Measurements from ENCODE around the gene KCNK1.
"Not testable (repeated sequence)": the region's sequence is repeated elsewhere in the genome, so short reads cannot be mapped to it uniquely, and the experiment has no call there.

KCNK1 gene

GRCh38 chr1:233607252-233608119 is 6.4 kb upstream of the KCNK1 start:
- no peak for TF ChIP-seq CTCF (IDR thresholded peaks at IDR 0.05; ENCODE audit: borderline replicate concordance, insufficient read depth, low read depth, low read length)
- H3K4me3 ChIP-seq (ENCODE audit: low read depth, low read length): no peak overlapping the region

DNA sequence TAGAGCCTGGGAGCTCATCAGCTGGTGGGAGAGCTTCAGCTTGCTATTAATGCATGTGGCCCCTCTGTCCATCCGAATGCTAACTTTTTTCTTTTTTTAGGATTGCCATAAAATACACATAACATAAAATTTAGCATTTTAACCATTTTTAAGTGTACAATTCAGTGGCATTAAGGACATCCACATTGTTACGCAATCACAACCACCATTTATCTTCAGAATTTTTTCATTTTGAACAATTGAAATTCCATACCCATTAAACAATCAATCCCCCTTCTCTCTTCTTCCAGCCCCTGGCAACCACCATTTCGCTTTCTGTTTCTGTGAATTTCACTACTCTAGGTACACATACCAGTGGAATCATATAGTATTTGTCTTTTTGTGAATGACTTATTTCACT is 4.9 kb upstream of the KCNK1 start:
- no peak for TF ChIP-seq CTCF (IDR thresholded peaks at IDR 0.05; ENCODE audit: borderline replicate concordance, insufficient read depth, low read depth, low read length)
- no peak overlapping the region for H3K4me3 ChIP-seq (ENCODE audit: low read depth, low read length)

DNA sequence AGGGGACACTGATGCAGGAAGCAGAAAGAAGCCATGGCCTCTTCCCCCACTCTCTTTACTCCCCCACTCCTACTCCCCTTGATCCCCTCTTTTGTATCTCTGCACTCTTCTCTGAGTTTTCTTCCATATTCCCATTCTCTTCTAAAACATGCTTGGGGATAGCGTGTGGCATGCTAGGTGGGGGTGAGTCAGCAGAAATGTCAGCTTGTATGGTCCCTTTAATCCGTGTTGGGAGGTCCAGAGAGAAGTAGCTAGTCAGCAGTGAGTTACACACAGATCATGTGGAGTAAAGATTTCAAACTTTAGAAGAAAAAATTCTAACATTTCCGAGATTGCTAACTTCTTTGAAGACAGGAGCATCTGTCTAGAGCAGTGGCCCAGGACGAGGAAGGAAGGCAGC is 4.0 kb upstream of the KCNK1 start:
- TF ChIP-seq CTCF (IDR thresholded peaks at IDR 0.05; ENCODE audit: borderline replicate concordance, insufficient read depth, low read depth, low read length): no peak
- no peak overlapping the region for H3K4me3 ChIP-seq (ENCODE audit: low read depth, low read length)

- no peak for TF ChIP-seq CTCF (IDR thresholded peaks at IDR 0.05; ENCODE audit: borderline replicate concordance, insufficient read depth, low read depth, low read length)
- no peak overlapping the region for H3K4me3 ChIP-seq (ENCODE audit: low read depth, low read length)
Observed at GRCh38 chr1:233610628-233611027, 3.3 kb upstream of the KCNK1 start.

DNA sequence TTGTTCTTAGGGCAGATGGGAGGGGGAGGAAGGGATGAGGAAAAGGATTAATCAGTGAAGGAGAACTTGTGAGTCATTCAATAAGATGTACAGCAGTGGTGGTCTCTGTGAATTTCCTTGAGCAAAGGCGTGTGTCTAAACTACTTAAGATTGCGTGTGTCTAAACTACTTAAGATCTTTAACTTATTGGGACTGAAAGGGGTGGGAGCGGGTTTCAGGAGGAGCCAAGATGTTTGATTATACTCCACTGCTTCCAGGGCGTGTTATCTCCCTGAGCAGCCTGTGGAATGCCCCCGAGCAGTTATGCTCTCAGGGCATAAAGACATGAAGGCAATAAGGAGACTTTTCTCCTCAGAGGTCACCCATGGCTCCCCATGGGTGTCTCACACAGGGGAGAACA is 2.5 kb upstream of the KCNK1 start:
- H3K4me3 ChIP-seq (ENCODE audit: low read depth, low read length): not testable (repeated sequence)

GRCh38 chr1:233614173-233614742 is 352 bp downstream of the KCNK1 start:
- peak overlapping the region; percentile 63 for H3K4me3 ChIP-seq (ENCODE audit: low read depth, low read length)
- TF ChIP-seq CTCF (IDR thresholded peaks at IDR 0.05; ENCODE audit: borderline replicate concordance, insufficient read depth, low read depth, low read length): no peak

DNA sequence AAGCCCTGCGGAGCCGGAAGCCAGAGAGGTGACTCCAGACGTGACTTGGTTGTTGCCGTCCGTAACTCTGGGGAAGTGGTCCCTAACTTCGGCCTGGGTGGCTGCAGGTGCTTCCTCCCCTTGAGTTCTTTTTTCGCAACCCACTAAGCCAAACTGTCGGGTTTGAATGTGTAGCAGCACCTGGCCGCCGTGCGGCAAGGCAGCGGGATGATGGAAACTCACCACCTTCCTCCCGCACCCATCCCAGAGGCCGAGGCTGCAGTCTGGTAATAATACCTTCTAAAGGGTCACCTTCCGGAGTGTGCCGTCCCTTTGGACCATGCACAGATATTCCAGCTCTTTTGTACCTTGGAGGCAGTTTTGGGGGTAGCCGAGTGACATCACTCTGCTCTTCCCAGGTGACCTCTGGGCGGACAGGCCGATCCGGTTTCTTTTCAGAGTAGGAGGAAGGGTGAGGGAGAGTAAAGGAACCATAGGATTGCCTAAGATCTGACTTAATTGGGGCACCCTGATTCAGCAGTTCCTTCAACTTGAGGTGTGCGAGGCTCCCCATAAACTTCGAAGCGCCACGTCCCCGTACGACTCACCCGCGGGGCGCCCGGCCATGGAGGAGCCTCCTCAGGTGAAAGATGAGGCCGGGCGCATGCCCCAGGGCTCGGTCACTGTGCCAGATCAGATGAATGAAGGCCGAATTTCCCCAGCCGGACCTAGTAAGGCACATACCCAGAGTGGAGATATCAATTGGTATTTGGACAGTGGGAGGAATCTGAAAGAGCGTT is 1.0 kb downstream of the KCNK1 start:
- TF ChIP-seq CTCF (IDR thresholded peaks at IDR 0.05; ENCODE audit: borderline replicate concordance, insufficient read depth, low read depth, low read length): no peak
- peak overlapping the region; percentile 63 for H3K4me3 ChIP-seq (ENCODE audit: low read depth, low read length)

All from GM12875 (cell line).